DMS114 treated with DMSO at 0.1 percent for 48 hours (cell line): ENCODE data around the gene ADAMTS2.
"Not testable (repeated sequence)": the region's sequence is repeated elsewhere in the genome, so short reads cannot be mapped to it uniquely, and the experiment has no call there.

ENCODE experiments used
- DNase-seq: peaks from one replicate; lab custom pipeline; 2025; ENCODE audit not compliant: unreplicated experiment; lab: John Stamatoyannopoulos, UW

ADAMTS2 gene

GRCh38 chr5:179298181-179298993 is 46.9 kb downstream of the ADAMTS2 start:
- DNase-seq, result no peak

- DNase-seq, result no peak
Observed at GRCh38 chr5:179297486-179298180, 47.6 kb downstream of the ADAMTS2 start.

GRCh38 chr5:179297026-179297425 is 48.2 kb downstream of the ADAMTS2 start:
- no peak for DNase-seq

GRCh38 chr5:179296150-179296821 is 49.0 kb downstream of the ADAMTS2 start:
- no peak for DNase-seq

- no peak for DNase-seq
Observed at GRCh38 chr5:179295778-179296149, 49.5 kb downstream of the ADAMTS2 start.

- no peak for DNase-seq
Observed at GRCh38 chr5:179294891-179295777, 50.1 kb downstream of the ADAMTS2 start.

- DNase-seq, result no peak
Observed at GRCh38 chr5:179294131-179294780, 51.0 kb downstream of the ADAMTS2 start.

GRCh38 chr5:179292681-179293635 is 52.3 kb downstream of the ADAMTS2 start:
- no peak for DNase-seq

- no peak for DNase-seq
Observed at GRCh38 chr5:179292202-179292601, 53.1 kb downstream of the ADAMTS2 start.

- no peak for DNase-seq
Observed at GRCh38 chr5:179290681-179291540, 54.4 kb downstream of the ADAMTS2 start.

- DNase-seq, result no peak
Observed at GRCh38 chr5:179289756-179290385, 55.4 kb downstream of the ADAMTS2 start.

GRCh38 chr5:179288809-179289185 is 56.5 kb downstream of the ADAMTS2 start:
- DNase-seq, result no peak

- DNase-seq, result no peak
Observed at GRCh38 chr5:179288101-179288808, 57.0 kb downstream of the ADAMTS2 start.

GRCh38 chr5:179287631-179288030 is 57.6 kb downstream of the ADAMTS2 start:
- no peak for DNase-seq

- DNase-seq, result no peak
Observed at GRCh38 chr5:179287071-179287470, 58.2 kb downstream of the ADAMTS2 start.

- not testable (repeated sequence) for DNase-seq
Observed at GRCh38 chr5:179285776-179286162, 59.5 kb downstream of the ADAMTS2 start.
